ENCODE results near the gene GFRA1. TPM values are rescaled to one million over a fixed set of nuclear protein-coding genes. Genes with fewer than 3 reads are reported as not detected.
A peak's percentile ranks its signal among the peaks of the same experiment; 100 is the strongest.

GFRA1 gene
- under 0.01 TPM for total RNA-seq

- DNase-seq (ENCODE audit: low read depth in 2 of 3, low spot score in 2 of 3), result peak in 1 of 3 donors; percentile 25
Measured at GRCh38 chr10:116272440-116273283, at the start of gene GFRA1. TSS of gene GFRA1 (minus strand) at chr10:116273206. CDS start at chr10:116272029, 1,177 bp downstream.

GRCh38 chr10:116316503-116316902 is 43.5 kb upstream of the GFRA1 start:
- peak in 1 of 3 donors; percentile 25 for DNase-seq (ENCODE audit: low read depth in 2 of 3, low spot score in 2 of 3)

GRCh38 chr10:116312548-116312947 is 39.5 kb upstream of the GFRA1 start:
- DNase-seq (ENCODE audit: low read depth in 2 of 3, low spot score in 2 of 3), result no peak

GRCh38 chr10:116311706-116312490 is 38.9 kb upstream of the GFRA1 start:
- DNase-seq (ENCODE audit: low read depth in 2 of 3, low spot score in 2 of 3), result no peak

- DNase-seq (ENCODE audit: low read depth in 2 of 3, low spot score in 2 of 3), result no peak
Measured at GRCh38 chr10:116311016-116311415, 38.0 kb upstream of the GFRA1 start.

- no peak for DNase-seq (ENCODE audit: low read depth in 2 of 3, low spot score in 2 of 3)
Measured at GRCh38 chr10:116307455-116307854, 34.4 kb upstream of the GFRA1 start.

- DNase-seq (ENCODE audit: low read depth in 2 of 3, low spot score in 2 of 3), result no peak
Measured at GRCh38 chr10:116306847-116307246, 33.8 kb upstream of the GFRA1 start.

- DNase-seq (ENCODE audit: low read depth in 2 of 3, low spot score in 2 of 3), result no peak
Measured at GRCh38 chr10:116304923-116305322, 31.9 kb upstream of the GFRA1 start.

- no peak for DNase-seq (ENCODE audit: low read depth in 2 of 3, low spot score in 2 of 3)
Measured at GRCh38 chr10:116300542-116300941, 27.5 kb upstream of the GFRA1 start.

- DNase-seq (ENCODE audit: low read depth in 2 of 3, low spot score in 2 of 3), result no peak
Measured at GRCh38 chr10:116298586-116298985, 25.6 kb upstream of the GFRA1 start.

GRCh38 chr10:116296291-116296721 is 23.3 kb upstream of the GFRA1 start:
- no peak for DNase-seq (ENCODE audit: low read depth in 2 of 3, low spot score in 2 of 3)

GRCh38 chr10:116292493-116292892 is 19.5 kb upstream of the GFRA1 start:
- DNase-seq (ENCODE audit: low read depth in 2 of 3, low spot score in 2 of 3), result no peak

GRCh38 chr10:116289652-116290051 is 16.6 kb upstream of the GFRA1 start:
- DNase-seq (ENCODE audit: low read depth in 2 of 3, low spot score in 2 of 3), result no peak

- peak in 2 of 3 donors; percentile 40 to 64 for DNase-seq (ENCODE audit: low read depth in 2 of 3, low spot score in 2 of 3)
Measured at GRCh38 chr10:116287906-116288501, 15.0 kb upstream of the GFRA1 start.

GRCh38 chr10:116286626-116287200 is 13.7 kb upstream of the GFRA1 start:
- DNase-seq (ENCODE audit: low read depth in 2 of 3, low spot score in 2 of 3), result no peak

GRCh38 chr10:116281775-116282174 is 8.8 kb upstream of the GFRA1 start:
- DNase-seq (ENCODE audit: low read depth in 2 of 3, low spot score in 2 of 3), result no peak

- no peak for DNase-seq (ENCODE audit: low read depth in 2 of 3, low spot score in 2 of 3)
Measured at GRCh38 chr10:116278846-116279245, 5.8 kb upstream of the GFRA1 start.

GRCh38 chr10:116276981-116277380 is 4.0 kb upstream of the GFRA1 start:
- DNase-seq (ENCODE audit: low read depth in 2 of 3, low spot score in 2 of 3), result no peak

- DNase-seq (ENCODE audit: low read depth in 2 of 3, low spot score in 2 of 3), result no peak
Measured at GRCh38 chr10:116274064-116274904, 1.3 kb upstream of the GFRA1 start.

All from hematopoietic multipotent progenitor cell (in vitro differentiated cells).